GM12878 (cell line): Measurements from ENCODE around the gene PPP4R4.

Experiments used
- CHD2 ChIP-seq: IDR thresholded peaks from 2 replicates; pipeline ENCODE4 v1.6.1; 2011; ENCODE audit warnings: low read depth, low read length, improper control_type of control experiment, borderline replicate concordance
- CTCF ChIP-seq, 3 experiments: IDR thresholded peaks in 2 of 3; conservative IDR thresholded peaks in 1 of 3; 2 replicates each; pipeline ENCODE4 v1.5.1; 2011; ENCODE audit warnings: low read depth in 3 of 3, low read length in 3 of 3, mild to moderate bottlenecking in 3 of 3, control low read depth in 2 of 3, moderate library complexity in 2 of 3, inconsistent platforms in 1 of 3, mixed read lengths in 1 of 3; ENCODE audit not compliant: control insufficient read depth in 2 of 3, insufficient read depth in 1 of 3; ENCODE audit errors: extremely low read depth in 1 of 3
- EP300 ChIP-seq, 2 experiments: fragments of 150-350 bp in 1 of 2; IDR thresholded peaks; 2 replicates each; pipeline ENCODE4 v1.6.1; 2011 to 2012; ENCODE audit warnings: low read depth in 2 of 2, low read length in 2 of 2, borderline replicate concordance in 1 of 2, improper control_type of control experiment in 1 of 2, inconsistent platforms in 1 of 2; ENCODE audit not compliant: control insufficient read depth in 1 of 2
- NKRF ChIP-seq: fragments of 450-650 bp; conservative IDR thresholded peaks from 2 replicates; pipeline ENCODE4 v1.6.1; 2017; ENCODE audit warnings: mild to moderate bottlenecking, moderate library complexity
- NR2C1 ChIP-seq: fragments of 450-650 bp; IDR thresholded peaks from 2 replicates; pipeline ENCODE4 v1.6.1; 2017; ENCODE audit warnings: antibody characterized with exemption, mild to moderate bottlenecking, moderate library complexity
- SKIL ChIP-seq: fragments of 450-650 bp; IDR thresholded peaks from 2 replicates; pipeline ENCODE4 v1.6.1; 2017; ENCODE audit warnings: mild to moderate bottlenecking, low read depth, inconsistent platforms; ENCODE audit not compliant: poor library complexity, severe bottlenecking
- SMARCA5 ChIP-seq: fragments of 450-650 bp; IDR thresholded peaks from 2 replicates; pipeline ENCODE4 v1.6.1; 2017; ENCODE audit warnings: mild to moderate bottlenecking
- SREBF2 ChIP-seq: IDR thresholded peaks from 2 replicates; pipeline ENCODE4 v1.6.1; 2012; ENCODE audit warnings: mild to moderate bottlenecking, low read length
- USF2 ChIP-seq: IDR thresholded peaks from 2 replicates; pipeline ENCODE4 v1.6.1; 2011; ENCODE audit warnings: low read depth, low read length, improper control_type of control experiment, borderline replicate concordance
- ZSCAN29 ChIP-seq: fragments of 450-650 bp; IDR thresholded peaks from 2 replicates; pipeline ENCODE4 v1.6.1; 2017; ENCODE audit warnings: mild to moderate bottlenecking, moderate library complexity

- TF ChIP-seq SKIL, result no peak
- TF ChIP-seq SREBF2, result no peak
- no peak for TF ChIP-seq CHD2
- TF ChIP-seq USF2, result no peak
- no peak for TF ChIP-seq CTCF (IDR thresholded peaks at IDR 0.05 in 2 of 3, conservative IDR thresholded peaks at IDR 0.05 in 1 of 3; ENCODE audit: control insufficient read depth in 2 of 3, extremely low read depth in 1 of 3, insufficient read depth in 1 of 3, low read depth in 3 of 3, low read length in 3 of 3)
- no peak for TF ChIP-seq EP300 (IDR thresholded peaks at IDR 0.05; ENCODE audit: borderline replicate concordance in 1 of 2, control insufficient read depth in 1 of 2, low read depth in 2 of 2, low read length in 2 of 2)
- TF ChIP-seq NKRF, result no peak
- no peak for TF ChIP-seq SMARCA5
- no peak for TF ChIP-seq NR2C1
- TF ChIP-seq ZSCAN29, result no peak
Observed at GRCh38 chr14:94295360-94296180, 121.4 kb downstream of the PPP4R4 start.
